Measurements from ENCODE around the gene SELPLG.
"Not testable (repeated sequence)": the region's sequence is repeated elsewhere in the genome, so short reads cannot be mapped to it uniquely, and the experiment has no call there.

Gene SELPLG

DNA sequence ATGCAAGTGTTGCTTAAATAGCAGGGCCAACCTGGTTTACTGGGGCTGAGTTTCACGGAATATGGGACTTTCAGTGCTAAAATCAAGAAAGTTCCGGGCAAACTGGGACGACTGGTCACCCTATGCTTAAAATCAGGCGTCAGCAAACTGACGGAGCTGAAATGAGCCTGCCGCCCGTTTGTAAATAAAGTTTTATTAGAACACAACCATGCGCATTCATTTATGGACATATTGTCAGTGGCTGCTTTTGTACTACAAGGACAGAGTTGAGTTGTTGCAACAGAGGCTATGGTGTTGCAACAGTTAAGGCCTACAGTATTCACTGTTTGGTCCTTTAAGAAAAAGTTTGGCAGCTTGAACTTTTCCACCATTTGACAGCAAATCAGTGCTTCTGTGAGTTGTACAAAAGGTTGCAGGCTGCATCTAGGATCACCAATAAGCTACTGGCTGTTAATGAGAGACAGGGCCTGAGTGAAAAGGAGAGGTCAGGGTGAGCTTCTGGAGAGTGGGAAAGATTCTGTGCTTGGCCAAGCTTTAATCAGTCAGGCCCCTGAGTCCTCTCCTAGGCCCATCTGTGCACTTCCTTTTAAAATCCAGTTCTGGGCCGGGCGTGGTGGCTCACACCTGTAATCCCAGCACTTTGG is 13.3 kb downstream of the SELPLG start:
- DNase-seq (ENCODE audit: low spot score) (no peak), FAIRE-seq (no peak)

GRCh38 chr12:108619369-108620160 is 14.1 kb downstream of the SELPLG start:
- FAIRE-seq (no peak), DNase-seq (ENCODE audit: low spot score) (no peak)

GRCh38 chr12:108618953-108619274 is 14.8 kb downstream of the SELPLG start:
- not testable (repeated sequence) for FAIRE-seq; DNase-seq (ENCODE audit: low spot score)

DNA sequence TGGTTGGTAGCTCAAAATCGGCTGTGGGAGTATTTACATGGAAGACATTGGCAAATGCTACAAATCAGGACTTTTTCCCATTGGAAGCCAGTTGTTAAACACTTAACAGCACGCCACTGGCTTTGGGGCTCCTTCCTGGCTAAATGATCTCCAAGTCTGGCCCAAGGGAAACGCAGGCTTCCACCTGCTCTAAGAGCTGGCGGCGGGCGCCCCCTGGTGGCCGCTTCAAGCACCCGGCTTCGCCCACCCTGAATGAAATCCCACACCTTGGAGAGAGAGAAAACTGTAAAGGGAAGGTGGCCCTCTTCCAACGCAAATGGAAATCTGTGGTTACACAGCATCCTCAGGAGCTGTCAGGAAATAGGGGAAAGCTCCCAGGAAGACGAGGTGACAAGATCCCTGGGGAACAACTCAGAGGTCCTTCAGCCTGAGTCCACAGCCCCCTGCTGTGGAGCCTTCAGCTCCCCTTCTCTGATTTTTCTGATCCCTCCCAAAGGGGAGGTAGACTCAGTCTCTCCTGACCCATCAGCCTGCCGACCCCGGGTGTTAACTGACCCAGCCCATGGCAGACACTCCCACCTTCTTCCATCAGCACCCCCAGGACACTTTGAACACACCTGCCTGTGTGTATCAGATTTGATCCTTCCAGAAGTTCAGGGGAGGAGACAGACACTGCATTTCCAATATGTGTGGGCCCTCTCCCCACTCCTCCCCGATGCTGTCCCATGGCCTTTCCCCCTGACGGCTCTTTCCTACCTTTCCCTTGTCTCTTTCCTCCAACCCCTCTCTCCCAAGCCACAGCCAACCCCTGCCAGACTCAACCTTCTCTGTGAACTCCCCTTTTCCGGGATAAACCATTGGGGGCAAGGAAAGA is 15.4 kb downstream of the SELPLG start:
- DNase-seq (ENCODE audit: low spot score) (peak; percentile 62), FAIRE-seq (no peak)

DNA sequence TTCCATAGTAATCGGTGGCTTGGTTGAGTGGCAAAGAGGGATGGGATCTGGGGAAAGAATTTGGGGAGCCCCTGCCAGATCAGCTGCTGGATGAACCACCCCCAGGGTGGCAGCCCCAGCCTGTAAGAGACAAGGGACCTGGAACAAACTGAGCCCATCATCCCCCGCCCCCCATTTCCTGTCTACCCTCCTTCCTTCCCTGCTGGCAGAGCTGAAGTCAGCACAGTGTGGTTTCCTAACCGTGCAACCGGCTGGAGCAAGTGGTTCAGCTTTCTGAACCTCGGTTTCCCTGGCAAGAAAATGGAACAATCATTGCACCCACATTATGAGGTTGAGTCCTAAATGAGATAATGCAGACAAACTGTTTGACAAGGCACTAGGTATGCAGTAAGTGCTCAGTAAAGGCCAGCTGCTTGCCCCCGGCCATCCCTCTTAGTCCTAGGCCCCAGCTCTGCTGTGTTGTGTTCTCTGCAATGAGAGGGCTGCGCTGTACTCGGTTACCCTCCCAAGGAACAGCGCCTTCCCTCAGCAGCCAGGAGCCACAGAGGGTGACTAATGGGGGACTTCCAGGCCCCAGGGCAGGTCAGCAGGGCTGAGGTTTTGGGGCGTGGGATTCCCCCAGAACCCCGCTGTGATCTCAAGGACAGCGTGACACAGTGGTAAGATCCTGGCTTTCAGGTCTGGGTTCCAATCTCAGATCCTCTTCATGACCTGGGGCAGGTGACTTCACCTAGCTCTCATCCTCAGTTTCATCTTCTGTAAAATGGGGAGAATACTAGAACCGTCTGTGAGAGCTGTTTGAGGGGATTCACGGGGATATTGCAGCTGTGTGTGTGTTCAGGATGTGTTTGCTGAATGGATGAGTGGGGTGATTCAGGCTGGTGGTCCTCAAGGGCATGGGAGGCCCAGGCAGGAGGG is 16.5 kb downstream of the SELPLG start:
- peak; percentile 61 for DNase-seq (ENCODE audit: low spot score)
- no peak for FAIRE-seq

DNA sequence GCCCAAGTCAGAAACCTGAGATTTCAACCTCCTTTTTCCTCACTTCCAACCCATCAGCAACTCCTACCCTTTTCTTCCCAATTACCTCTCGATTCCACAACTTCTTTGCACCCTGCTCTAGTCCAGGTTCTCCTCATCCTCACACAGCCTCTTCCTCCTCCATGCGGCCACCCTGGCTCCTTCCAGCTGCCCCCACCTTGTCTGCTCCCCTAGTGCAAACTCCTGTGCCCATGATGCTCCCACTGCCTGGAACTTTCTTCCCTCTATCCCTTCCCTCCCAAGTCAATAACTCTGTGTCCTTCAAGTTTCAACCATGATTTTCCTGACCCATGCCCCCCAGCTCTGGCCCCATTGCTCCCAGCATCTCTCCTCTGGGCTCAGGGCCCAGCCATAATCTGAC is 17.3 kb downstream of the SELPLG start:
- DNase-seq (ENCODE audit: low spot score) (no peak), FAIRE-seq (no peak)

DNA sequence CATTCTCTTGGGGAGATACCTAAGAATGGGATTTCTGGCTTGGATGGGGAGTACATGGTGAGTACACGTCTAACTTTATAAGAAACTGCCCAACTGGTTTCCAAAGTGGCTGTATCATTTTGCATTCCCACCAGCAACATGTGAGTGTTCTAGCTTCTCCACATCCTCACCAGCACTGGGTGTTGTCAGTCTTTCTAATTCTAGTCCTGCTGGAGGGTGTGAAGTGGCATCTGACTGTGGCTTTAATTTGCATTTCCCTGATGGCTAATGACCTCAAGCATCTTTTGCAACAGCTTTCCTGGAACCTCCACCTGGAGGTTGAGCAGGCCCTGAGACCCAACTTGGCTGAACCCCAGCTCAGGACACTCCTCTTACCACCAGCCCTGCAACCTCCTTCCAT is 17.8 kb downstream of the SELPLG start:
- FAIRE-seq (no peak), DNase-seq (ENCODE audit: low spot score) (no peak)

- FAIRE-seq, result no peak
These were observed 19.1 kb downstream of the SELPLG start for GRCh38 chr12:108614639-108615038.

DNA sequence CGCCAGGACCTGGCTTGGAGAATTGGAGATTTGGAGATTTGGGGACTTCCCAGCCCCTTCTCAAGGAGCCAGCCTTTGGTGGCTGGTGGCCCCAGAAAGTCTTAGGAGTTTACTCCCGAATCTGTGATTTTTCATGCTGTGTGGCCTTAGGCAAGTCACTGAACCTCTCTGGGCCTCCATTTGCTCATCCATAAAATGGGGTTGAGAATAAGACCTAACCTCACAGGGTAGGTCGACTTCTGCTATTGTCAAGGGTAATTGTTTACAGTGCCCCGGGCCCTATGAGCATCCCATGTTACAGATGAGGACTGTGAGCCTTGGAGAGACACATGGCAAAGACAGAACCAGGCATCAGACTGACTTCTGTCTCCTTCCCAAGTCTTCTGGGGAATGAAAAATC is 19.7 kb downstream of the SELPLG start:
- DNase-seq (ENCODE audit: low spot score) (no peak), FAIRE-seq (no peak)

More at GRCh38 chr12:108614639-108615038, 19.1 kb downstream of the SELPLG start:
- no peak for DNase-seq (ENCODE audit: low spot score)

- FAIRE-seq, result no peak
- peak; percentile 74 for DNase-seq (ENCODE audit: low spot score)
These were observed 20.1 kb downstream of the SELPLG start for GRCh38 chr12:108613548-108613947.

DNA sequence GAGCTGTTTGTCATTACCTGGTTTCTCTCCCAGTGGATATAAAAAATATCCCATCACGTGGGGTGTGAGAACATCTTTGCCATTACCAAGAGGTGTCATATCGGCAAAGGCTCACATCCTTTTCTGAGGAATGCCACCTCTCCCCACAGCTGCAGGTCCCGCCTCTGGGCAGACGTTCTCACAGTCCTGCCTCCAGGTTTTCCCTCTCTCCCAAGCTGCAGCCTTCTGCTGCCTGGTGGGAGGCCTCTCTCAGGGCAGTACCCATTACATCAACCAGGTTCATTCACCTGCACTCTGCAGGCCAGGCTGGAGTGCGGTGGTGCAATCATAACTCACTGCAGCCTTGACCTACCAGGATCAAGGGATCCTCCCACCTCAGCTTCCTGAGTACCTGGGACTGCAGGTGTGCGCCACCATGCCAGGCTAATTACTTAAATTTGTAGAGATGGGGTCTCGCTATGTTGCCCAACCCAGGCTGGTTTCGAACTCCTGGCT is 20.9 kb downstream of the SELPLG start:
- DNase-seq (ENCODE audit: low spot score), result peak; percentile 42
- no peak for FAIRE-seq

DNA sequence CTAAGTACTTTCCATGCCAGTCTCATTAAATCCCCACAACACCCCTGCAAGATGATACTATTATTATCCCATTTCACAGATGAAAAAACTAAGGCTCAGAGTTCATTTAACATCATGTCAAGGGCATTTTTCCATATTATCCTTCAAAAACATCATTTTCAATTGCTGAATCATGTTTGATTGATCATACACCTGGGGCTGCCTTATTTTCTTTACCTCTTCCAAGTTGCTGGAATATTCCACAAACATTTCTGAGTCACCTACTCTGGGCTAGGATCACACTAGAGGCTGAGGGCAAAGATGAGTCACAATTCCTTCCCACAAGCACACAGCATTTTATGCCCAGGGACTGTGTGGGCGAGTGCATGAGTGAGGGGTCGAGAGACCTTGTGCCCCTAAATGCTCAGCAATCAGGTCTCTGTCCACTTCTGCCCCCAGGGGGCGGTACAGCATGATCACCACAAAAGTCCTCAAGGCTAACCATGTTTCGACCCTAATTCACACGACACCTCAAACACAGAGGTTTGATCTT is 21.7 kb downstream of the SELPLG start:
- peak; percentile 92 for FAIRE-seq
- DNase-seq (ENCODE audit: low spot score), result peak; percentile 88

GRCh38 chr12:108610856-108611605 is 22.7 kb downstream of the SELPLG start:
- FAIRE-seq (no peak), DNase-seq (ENCODE audit: low spot score) (no peak)

- no peak for FAIRE-seq
These were observed 23.3 kb downstream of the SELPLG start for GRCh38 chr12:108610336-108610815.

DNA sequence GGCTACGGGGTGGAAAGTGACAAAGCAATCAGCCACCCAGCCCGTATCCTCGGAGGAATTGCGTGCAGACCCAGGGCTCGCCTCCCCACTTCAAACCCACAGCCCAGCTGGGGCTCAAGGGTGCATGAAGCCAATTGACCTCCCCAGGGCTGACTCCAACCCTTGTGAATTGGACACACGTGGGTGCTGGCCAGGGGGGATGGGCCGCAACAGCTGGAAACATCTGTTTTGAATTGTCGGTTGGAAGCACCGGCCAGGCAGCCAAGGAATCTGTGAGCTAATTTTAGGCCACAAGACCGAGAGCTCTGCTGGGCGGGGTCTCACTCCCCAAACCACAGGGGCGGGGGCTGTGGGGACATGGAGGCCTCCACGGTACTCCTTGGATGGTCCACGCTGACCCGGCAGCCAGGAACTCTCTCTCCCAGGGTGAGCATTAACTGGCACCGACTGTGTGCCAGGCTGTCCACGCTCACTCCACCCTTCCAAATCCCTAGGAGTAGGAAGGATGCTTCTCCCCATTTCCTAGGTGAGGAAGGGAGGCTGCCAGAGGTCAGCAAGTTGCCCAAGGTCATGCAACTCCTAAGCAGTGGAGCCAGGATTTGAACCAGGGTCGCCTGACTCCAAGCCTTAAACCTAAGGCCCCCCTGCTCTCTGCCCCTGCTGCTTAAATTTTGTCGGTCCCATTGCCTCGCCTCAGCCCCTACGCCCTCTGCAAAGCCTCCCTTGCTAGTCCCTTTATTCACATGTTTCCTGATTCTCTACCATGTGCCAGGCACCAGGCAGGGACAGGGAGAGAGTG is 24.0 kb downstream of the SELPLG start:
- no peak for DNase-seq (ENCODE audit: low spot score)
- FAIRE-seq, result no peak

More at GRCh38 chr12:108610336-108610815, 23.3 kb downstream of the SELPLG start:
- DNase-seq (ENCODE audit: low spot score), result no peak

DNA sequence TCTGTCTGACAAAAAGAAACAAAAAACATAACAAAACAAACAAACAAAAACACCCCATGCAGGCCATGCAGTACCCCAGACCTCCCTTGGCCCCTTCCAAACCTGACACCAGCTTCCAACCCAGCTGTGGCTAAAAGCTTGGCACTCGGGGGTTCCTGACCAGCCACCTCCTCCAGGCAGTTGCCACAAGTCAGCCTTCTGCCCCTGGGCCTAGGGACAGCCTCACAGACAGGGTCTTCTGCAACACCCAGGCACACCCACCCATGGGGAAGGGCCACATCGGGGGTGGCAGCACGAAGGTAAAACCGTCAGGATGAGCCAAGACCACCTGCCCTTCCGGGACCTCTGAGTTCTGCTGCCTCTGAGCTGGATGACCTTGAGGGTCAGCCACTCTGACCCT is 25.1 kb downstream of the SELPLG start:
- DNase-seq (ENCODE audit: low spot score), result no peak
- FAIRE-seq, result no peak

DNA sequence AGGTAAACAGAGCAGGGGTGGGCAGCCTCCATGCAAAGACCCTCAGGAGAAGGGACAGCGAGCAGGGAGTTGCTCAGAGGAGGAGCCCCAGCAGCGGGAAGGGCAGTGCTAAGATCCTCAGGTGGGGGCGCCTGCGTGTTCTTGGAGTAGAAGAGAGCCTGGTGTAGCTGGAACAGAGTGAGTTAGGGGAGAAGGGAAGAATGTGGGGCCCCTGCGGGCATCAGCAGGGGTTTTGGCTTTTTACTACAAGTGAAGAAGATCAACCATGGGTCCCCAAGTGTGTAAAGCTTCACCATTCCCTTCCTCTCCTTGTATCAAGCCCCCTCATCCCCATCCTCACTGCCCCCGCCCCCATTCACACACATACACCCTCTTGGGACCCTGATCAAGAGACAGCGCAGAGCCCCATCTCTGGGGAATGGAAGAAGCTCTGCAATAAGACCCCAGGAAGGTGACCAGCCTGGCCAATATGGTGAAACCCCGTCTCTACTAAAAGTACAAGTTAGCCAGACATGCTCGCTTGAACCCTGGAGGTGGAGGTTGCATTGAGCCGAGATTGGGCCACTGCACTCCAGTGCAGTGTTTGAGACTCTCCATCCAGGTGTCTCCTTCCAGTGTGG is 25.6 kb downstream of the SELPLG start:
- FAIRE-seq, result no peak
- DNase-seq (ENCODE audit: low spot score), result no peak

DNA sequence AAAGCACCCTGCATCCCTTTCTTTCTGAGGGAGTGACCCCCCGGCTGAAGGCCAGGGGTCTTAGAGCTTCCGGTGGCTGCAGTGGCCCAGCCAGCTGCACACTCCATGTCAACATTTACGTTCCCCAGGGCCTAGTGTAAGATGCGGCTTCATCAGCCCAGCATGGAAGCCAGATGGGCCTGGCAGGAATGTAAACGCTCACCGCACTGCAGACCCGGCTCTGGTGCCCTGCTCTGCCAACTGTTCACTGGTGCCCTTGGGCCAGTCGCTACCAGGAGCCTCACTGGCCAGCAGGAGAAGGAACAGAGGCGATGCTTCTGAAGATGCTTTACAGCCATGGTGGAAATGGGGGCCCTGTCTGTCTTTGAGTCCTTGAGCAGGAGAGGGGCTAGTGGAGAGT is 27.2 kb downstream of the SELPLG start:
- FAIRE-seq (no peak), DNase-seq (ENCODE audit: low spot score) (no peak)
